GM19025 (cell line): ENCODE data around the gene GABRG3.

ENCODE experiments used
- ATAC-seq: cut with Tn5 transposase; IDR thresholded peaks from one replicate; pipeline ENCODE4 v1.9.1; 2021; ENCODE audit warnings: mild to moderate bottlenecking, low read depth, moderate library complexity; ENCODE audit not compliant: unreplicated experiment

Gene GABRG3

GRCh38 chr15:27485265-27485664 is 514.3 kb downstream of the GABRG3 start:
- no peak for ATAC-seq

GRCh38 chr15:27486051-27486450 is 515.1 kb downstream of the GABRG3 start:
- no peak for ATAC-seq

GRCh38 chr15:27486683-27487647 is 516.0 kb downstream of the GABRG3 start:
- no peak for ATAC-seq

- ATAC-seq = no peak
Measured at GRCh38 chr15:27487846-27488245, 516.9 kb downstream of the GABRG3 start.

GRCh38 chr15:27490867-27491595 is 520.0 kb downstream of the GABRG3 start:
- ATAC-seq = no peak

GRCh38 chr15:27491666-27492621 is 521.0 kb downstream of the GABRG3 start:
- ATAC-seq = no peak

GRCh38 chr15:27495963-27496459 is 525.0 kb downstream of the GABRG3 start:
- no peak for ATAC-seq

GRCh38 chr15:27498700-27499099 is 527.7 kb downstream of the GABRG3 start:
- no peak for ATAC-seq

GRCh38 chr15:27499191-27499590 is 528.2 kb downstream of the GABRG3 start:
- no peak for ATAC-seq

- no peak for ATAC-seq
Measured at GRCh38 chr15:27499719-27500118, 528.7 kb downstream of the GABRG3 start.

GRCh38 chr15:27500206-27500605 is 529.2 kb downstream of the GABRG3 start:
- no peak for ATAC-seq

GRCh38 chr15:27506752-27507151 is 535.8 kb downstream of the GABRG3 start:
- ATAC-seq = no peak

GRCh38 chr15:27509014-27509413 is 538.0 kb downstream of the GABRG3 start:
- ATAC-seq = no peak

- ATAC-seq = no peak
Measured at GRCh38 chr15:27512281-27513001, 541.5 kb downstream of the GABRG3 start.

GRCh38 chr15:27514526-27514925 is 543.5 kb downstream of the GABRG3 start:
- ATAC-seq = no peak

- ATAC-seq = no peak
Measured at GRCh38 chr15:27527490-27528067, 556.6 kb downstream of the GABRG3 start.

- no peak for ATAC-seq
Measured at GRCh38 chr15:27529399-27529798, 558.4 kb downstream of the GABRG3 start.

- ATAC-seq = no peak
Measured at GRCh38 chr15:27530994-27531393, 560.0 kb downstream of the GABRG3 start.

- ATAC-seq = no peak
Measured at GRCh38 chr15:27532358-27532757, 561.4 kb downstream of the GABRG3 start.
